HG03521 (cell line): Measurements from ENCODE around the gene GPHN.
"Not testable (repeated sequence)": the region's sequence is repeated elsewhere in the genome, so short reads cannot be mapped to it uniquely, and the experiment has no call there.

Source experiments
- ATAC-seq: cut with Tn5 transposase; IDR thresholded peaks from one replicate; pipeline ENCODE4 v1.9.1; 2021; ENCODE audit warnings: mild to moderate bottlenecking, moderate library complexity; ENCODE audit not compliant: unreplicated experiment

The GPHN gene

GRCh38 chr14:66758031-66758613 lies 250.2 kb downstream of the GPHN start:
- ATAC-seq = no peak

GRCh38 chr14:66772146-66772545 lies 264.2 kb downstream of the GPHN start:
- ATAC-seq = no peak

GRCh38 chr14:66782853-66783252 lies 274.9 kb downstream of the GPHN start:
- ATAC-seq = no peak

GRCh38 chr14:66790101-66790500 lies 282.2 kb downstream of the GPHN start:
- ATAC-seq = no peak

GRCh38 chr14:66802962-66803361 lies 295.0 kb downstream of the GPHN start:
- no peak for ATAC-seq

GRCh38 chr14:66804141-66804540 lies 296.2 kb downstream of the GPHN start:
- ATAC-seq = no peak

GRCh38 chr14:66813636-66814035 lies 305.7 kb downstream of the GPHN start:
- no peak for ATAC-seq

GRCh38 chr14:66815687-66816086 lies 307.7 kb downstream of the GPHN start:
- no peak for ATAC-seq

- ATAC-seq = no peak
Measured at GRCh38 chr14:66824251-66824650, 316.3 kb downstream of the GPHN start.

GRCh38 chr14:66827182-66827581 lies 319.2 kb downstream of the GPHN start:
- ATAC-seq = no peak

GRCh38 chr14:66831173-66831572 lies 323.2 kb downstream of the GPHN start:
- no peak for ATAC-seq

- no peak for ATAC-seq
Measured at GRCh38 chr14:66833816-66834215, 325.9 kb downstream of the GPHN start.

- ATAC-seq = not testable (repeated sequence)
Measured at GRCh38 chr14:66837436-66837835, 329.5 kb downstream of the GPHN start.

- no peak for ATAC-seq
Measured at GRCh38 chr14:66842911-66843512, 335.1 kb downstream of the GPHN start.

GRCh38 chr14:66850258-66850888 lies 342.4 kb downstream of the GPHN start:
- ATAC-seq = no peak

- no peak for ATAC-seq
Measured at GRCh38 chr14:66853311-66853710, 345.4 kb downstream of the GPHN start.

GRCh38 chr14:66857867-66858266 lies 349.9 kb downstream of the GPHN start:
- no peak for ATAC-seq

GRCh38 chr14:66859063-66859671 lies 351.2 kb downstream of the GPHN start:
- ATAC-seq = no peak

GRCh38 chr14:66881596-66881995 lies 373.6 kb downstream of the GPHN start:
- no peak for ATAC-seq

GRCh38 chr14:66884149-66884548 lies 376.2 kb downstream of the GPHN start:
- ATAC-seq = no peak

GRCh38 chr14:66900719-66901118 lies 392.8 kb downstream of the GPHN start:
- ATAC-seq = no peak

GRCh38 chr14:66910311-66910840 lies 402.4 kb downstream of the GPHN start:
- ATAC-seq = no peak
